Cerebellar cortex (tissue), 1 donor: ENCODE measurements around the gene HSD17B13.

ENCODE experiments used
- DNase-seq: peaks from one replicate; pipeline ENCODE4 v3.0.0-alpha.2; 2015; ENCODE audit warnings: low spot score

The HSD17B13 gene

GRCh38 chr4:87266986-87267385, 55.7 kb downstream of the HSD17B13 start:
- DNase-seq: no peak

- DNase-seq: no peak
These were observed 59.8 kb downstream of the HSD17B13 start for GRCh38 chr4:87262886-87263285.

DNA sequence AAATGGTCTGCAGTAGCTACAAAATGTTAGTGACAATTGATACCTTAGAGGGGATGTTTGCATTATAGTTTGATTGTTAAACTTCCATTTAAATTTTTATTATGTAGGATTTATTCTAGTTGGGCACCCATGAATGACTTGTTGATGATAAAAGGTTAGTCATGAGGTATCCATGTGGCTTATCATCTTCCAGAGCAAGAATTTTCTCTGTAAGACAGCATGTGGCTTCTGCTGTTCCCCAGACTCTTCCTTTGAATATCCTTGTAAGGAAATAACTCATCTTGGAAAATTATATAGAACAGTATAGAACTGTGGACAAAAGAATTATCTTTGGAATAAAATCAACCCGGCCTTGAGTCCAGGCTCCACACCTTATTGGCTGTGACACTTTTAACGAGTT, 62.2 kb downstream of the HSD17B13 start:
- no peak for DNase-seq

DNA sequence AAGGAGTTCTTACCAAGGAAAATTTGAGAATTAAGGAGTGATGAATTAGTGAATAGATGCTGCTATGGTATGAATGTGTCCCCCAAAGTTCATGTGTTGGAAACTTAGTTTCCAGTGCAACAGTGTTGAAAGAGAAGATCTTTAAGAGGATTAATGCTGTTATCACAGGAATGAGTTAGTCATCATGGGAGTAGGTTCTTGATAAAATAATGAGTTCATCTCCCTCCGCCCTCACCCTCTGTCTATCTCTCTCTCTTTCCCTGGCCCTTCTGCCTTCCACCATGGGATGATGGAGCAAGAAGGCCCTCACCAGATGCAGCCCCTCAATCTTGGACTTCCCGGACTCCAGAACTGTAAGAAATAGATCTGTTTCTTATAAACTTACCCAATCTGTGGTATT, 64.0 kb downstream of the HSD17B13 start:
- no peak for DNase-seq

DNA sequence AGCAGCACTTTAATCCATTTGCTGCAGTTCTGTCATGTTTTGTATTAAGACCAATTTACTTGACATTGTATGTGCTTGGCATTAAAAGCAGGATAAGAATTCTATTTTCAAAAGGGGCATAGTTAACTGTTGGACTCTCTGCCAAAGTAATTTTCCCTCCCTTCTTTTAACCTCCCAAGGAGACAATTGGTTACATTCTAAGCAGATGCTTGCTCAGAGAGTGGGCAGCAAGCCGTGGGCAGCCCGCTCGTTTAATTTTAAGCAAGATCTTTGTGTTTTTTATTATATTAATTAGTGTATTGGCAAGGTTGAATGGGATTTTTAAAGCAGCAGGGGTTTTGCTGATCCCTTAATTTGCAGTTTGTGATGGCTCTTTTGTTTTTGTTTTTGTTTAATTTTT, 65.2 kb downstream of the HSD17B13 start:
- DNase-seq: peak; percentile 11

GRCh38 chr4:87255755-87256154, 66.9 kb downstream of the HSD17B13 start:
- DNase-seq: no peak
